Subcutaneous preadipocyte (primary cell): ENCODE data around the gene NCKIPSD. TPM values are rescaled to one million over a fixed set of nuclear protein-coding genes. Genes with fewer than 3 reads are reported as not detected.

Experiments
- small RNA-seq: library from RNA; depleted of rRNA; stranded (forward); fragments of <200 nt; gene quantifications from one replicate; pipeline ENCODE3, GENCODE V24; 2012
- total RNA-seq: library from RNA; depleted of rRNA; stranded (reverse); fragments of >200 nt; gene quantifications from 2 replicates; pipeline ENCODE4 v1.2.3, GENCODE V29; 2012

Gene NCKIPSD
- total RNA-seq = 15.1 and 18.0 TPM in 2 replicates

GRCh38 chr3:48685603-48686511 lies at the start of gene NCKIPSD:
NCKIPSD (minus strand) TSS chr3:48685915; CDS start chr3:48685807, 108 bp downstream.

GRCh38 chr3:48716982-48717746 lies 31.4 kb upstream of the NCKIPSD start, which contains the start of gene IP6K2:
IP6K2 (minus strand) TSS chr3:48717221; CDS start chr3:48695291, 21,930 bp downstream.

GRCh38 chr3:48662753-48663488 lies 22.8 kb downstream of the NCKIPSD start, which contains the start of gene CELSR3:
CELSR3 (minus strand) TSS chr3:48662886; CDS start chr3:48662634, 252 bp downstream.

GRCh38 chr3:48635222-48636021 lies 50.3 kb downstream of the NCKIPSD start, which contains the start of gene SLC26A6:
SLC26A6 (minus strand) TSS chr3:48635461; CDS start chr3:48635393, 68 bp downstream.

Small RNA genes within 50 kb of the gene (small RNA-seq; reads per million reads assigned to genes)
- not detected for gene AC141002.1

Other genes starting within 250 kb of the NCKIPSD start
- 19.7 and 22.8 TPM in 2 replicates for gene CCDC51, start 245.8 kb downstream of the NCKIPSD start, total RNA-seq
- gene TMA7, start 245.7 kb downstream of the NCKIPSD start, total RNA-seq = 159 and 170 TPM in 2 replicates
- 9.2 and 16.6 TPM in 2 replicates for gene ATRIP, start 239.2 kb downstream of the NCKIPSD start, total RNA-seq
- 114 and 122 TPM in 2 replicates for gene SHISA5, start 181.7 kb downstream of the NCKIPSD start, total RNA-seq
- gene PFKFB4, start 129.1 kb downstream of the NCKIPSD start, total RNA-seq = 7.7 and 9.0 TPM in 2 replicates
- gene UCN2, start 122.1 kb downstream of the NCKIPSD start, total RNA-seq = 0.20 TPM in 1 of 2 replicates, not detected in the other
- gene COL7A1, start 90.6 kb downstream of the NCKIPSD start, total RNA-seq = 3.3 and 17.8 TPM in 2 replicates
- gene UQCRC1, start 76.3 kb downstream of the NCKIPSD start, total RNA-seq = 316 and 340 TPM in 2 replicates
- gene TMEM89, start 64.1 kb downstream of the NCKIPSD start, total RNA-seq = not detected in 2 replicates
- gene SLC26A6, start 50.5 kb downstream of the NCKIPSD start, total RNA-seq = 22.0 and 30.7 TPM in 2 replicates
- gene CELSR3, start 23.0 kb downstream of the NCKIPSD start, total RNA-seq = 0.59 and 0.73 TPM in 2 replicates
- gene IP6K2, start 31.3 kb upstream of the NCKIPSD start, total RNA-seq = 35.6 and 47.0 TPM in 2 replicates
- 35.6 and 57.3 TPM in 2 replicates for gene PRKAR2A, start 162.0 kb upstream of the NCKIPSD start, total RNA-seq
- 9.9 and 12.9 TPM in 2 replicates for gene SLC25A20, start 213.0 kb upstream of the NCKIPSD start, total RNA-seq
- 51.1 and 68.0 TPM in 2 replicates for gene ARIH2, start 232.9 kb upstream of the NCKIPSD start, total RNA-seq